HepG2 (cell line): Measurements from ENCODE around the gene APOL5. TPM values are rescaled to one million over a fixed set of nuclear protein-coding genes. Genes with fewer than 3 reads are reported as not detected.

ENCODE experiments used
- ATAC-seq: fragments of 200-7000 bp; cut with Tn5 transposase; 3 replicates; pipeline ENCODE4 v1.9.1; 2020; ENCODE audit warnings: mild to moderate bottlenecking, moderate library complexity
- BruUV-seq: library from RNA; stranded (reverse); fragments of 400-500 nt; replicated peaks from 2 replicates; lab custom pipeline; 2021; lab: Mats Ljungman, UMichigan
- CTCF ChIA-PET: fragments of 300-600 bp; formaldehyde crosslinking; extraction: SDS; loops from one replicate; lab custom pipeline; 2021; ENCODE audit warnings: low total read pairs, inconsistent platforms, low intra/inter-chr PET ratio; lab: Yijun Ruan, JAX
- POLR2A ChIA-PET: fragments of 350-600 bp; sonication (Branson Sonifier 250); formaldehyde crosslinking; loops from one replicate; lab custom pipeline; 2020; ENCODE audit warnings: antibody characterized with exemption, inconsistent platforms; lab: Yijun Ruan, JAX
- DNase-seq: peaks from one replicate; pipeline ENCODE4 v3.0.0-alpha.2; 2015; ENCODE audit warnings: low spot score
- FAIRE-seq: peaks from 3 replicates; lab custom pipeline; 2011; peaks lifted over from hg19 to GRCh38; lab: Jason Lieb, UNC
- H2AFZ ChIP-seq: one replicate; pipeline ENCODE4 v1.6.1; 2011; ENCODE audit warnings: low read length, inconsistent platforms
- H3K27ac ChIP-seq: fragments of 300-600 bp; 3 replicates; pipeline ENCODE4 v1.8.0; 2011; ENCODE audit warnings: mixed run types, mild to moderate bottlenecking, mixed read lengths, low read length, inconsistent platforms; ENCODE audit not compliant: insufficient read depth; ENCODE audit errors: extremely low read length
- H3K27me3 ChIP-seq, 2 experiments: fragments of 200-600 bp in 1 of 2; 2 replicates in 1 of 2; 3 replicates in 1 of 2; pipeline versions ENCODE4 v1.6.0 to v1.8.0; 2011; ENCODE audit warnings: low read length in 2 of 2, mild to moderate bottlenecking in 2 of 2, moderate library complexity in 2 of 2, inconsistent platforms in 1 of 2; ENCODE audit not compliant: insufficient read depth in 2 of 2, control insufficient read depth in 1 of 2
- H3K36me3 ChIP-seq, 2 experiments: fragments of 200-600 bp in 1 of 2; replicated peaks in 1 of 2; 2 replicates in 1 of 2; 3 replicates in 1 of 2; pipeline versions ENCODE4 v1.5.1 to v1.8.0; 2011; ENCODE audit warnings: low read length in 2 of 2, inconsistent platforms in 1 of 2; ENCODE audit not compliant: insufficient read depth in 2 of 2, control insufficient read depth in 1 of 2
- H3K4me1 ChIP-seq: 2 replicates; pipeline ENCODE4 v1.5.1; 2012; ENCODE audit warnings: low read length, inconsistent platforms; ENCODE audit not compliant: insufficient read depth
- H3K4me2 ChIP-seq: 2 replicates; pipeline ENCODE4 v1.6.0; 2011; ENCODE audit warnings: low read depth, low read length, inconsistent platforms
- H3K4me3 ChIP-seq, 3 experiments: fragments of 200-600 bp in 1 of 3; sonication (generic), shearing (Covaris generic) in 1 of 3; replicated peaks in 1 of 3; 2 replicates each; pipeline ENCODE4 v1.5.1; 2011 to 2016; ENCODE audit warnings: low read length in 3 of 3, inconsistent platforms in 2 of 3, low read depth in 2 of 3, mild to moderate bottlenecking in 2 of 3, control low read depth in 1 of 3, mixed read lengths in 1 of 3; ENCODE audit not compliant: insufficient read depth in 1 of 3
- H3K79me2 ChIP-seq: one replicate; pipeline ENCODE4 v1.6.1; 2011; ENCODE audit warnings: low read length, inconsistent platforms; ENCODE audit not compliant: insufficient read depth
- H3K9ac ChIP-seq: 2 replicates; pipeline ENCODE4 v1.6.0; 2011; ENCODE audit warnings: mild to moderate bottlenecking, low read depth, low read length, inconsistent platforms; ENCODE audit not compliant: insufficient read depth
- H3K9me3 ChIP-seq: 2 replicates; pipeline ENCODE4 v1.5.1; 2012; ENCODE audit warnings: mild to moderate bottlenecking, low read length
- H4K20me1 ChIP-seq: 2 replicates; pipeline ENCODE4 v1.6.0; 2011; ENCODE audit warnings: inconsistent platforms, mild to moderate bottlenecking, low read length, moderate library complexity; ENCODE audit not compliant: insufficient read depth
- FOXA1 ChIP-seq, 2 experiments: fragments of 450-650 bp in 1 of 2; sonication (generic) in 1 of 2; formaldehyde crosslinking in 1 of 2; IDR thresholded peaks; 2 replicates each; pipeline versions ENCODE4 v1.4.0 to v1.6.1; 2016 to 2020; ENCODE audit warnings: missing genetic modification reagents in 1 of 2
- MATR3 ChIP-seq: sonication (generic); formaldehyde crosslinking; IDR thresholded peaks from 2 replicates; pipeline ENCODE4 v1.4.0; 2020; ENCODE audit warnings: missing genetic modification reagents
- RARG ChIP-seq: sonication (generic); formaldehyde crosslinking; IDR thresholded peaks from 2 replicates; pipeline ENCODE4 v1.4.0; 2020; ENCODE audit warnings: low read depth, mild to moderate bottlenecking, missing genetic modification reagents
- SMC3 ChIP-seq: IDR thresholded peaks from 2 replicates; pipeline ENCODE4 v1.6.1; 2011; ENCODE audit warnings: low read length, improper control_type of control experiment
- SMYD3 ChIP-seq: sonication (generic); formaldehyde crosslinking; IDR thresholded peaks from 2 replicates; pipeline ENCODE4 v1.8.1; 2023; ENCODE audit warnings: mild to moderate bottlenecking, missing genetic modification reagents
- STAG1 ChIP-seq: sonication (generic); formaldehyde crosslinking; IDR thresholded peaks from 2 replicates; pipeline ENCODE4 v1.4.0; 2020; ENCODE audit warnings: missing genetic modification reagents
- ZNF18 ChIP-seq: sonication (generic); formaldehyde crosslinking; IDR thresholded peaks from 2 replicates; pipeline ENCODE4 v1.8.0; 2022; ENCODE audit warnings: mild to moderate bottlenecking, missing genetic modification reagents; ENCODE audit not compliant: insufficient replicate concordance
- ZNF232 ChIP-seq: sonication (generic); formaldehyde crosslinking; IDR thresholded peaks from 2 replicates; pipeline ENCODE4 v1.4.0; 2020; ENCODE audit warnings: missing genetic modification reagents, borderline replicate concordance
- ZNF839 ChIP-seq: sonication (generic); formaldehyde crosslinking; IDR thresholded peaks from 2 replicates; pipeline ENCODE4 v1.4.0; 2020; ENCODE audit warnings: missing genetic modification reagents, mild to moderate bottlenecking, borderline replicate concordance
- ZSCAN12 ChIP-seq: sonication (generic); formaldehyde crosslinking; IDR thresholded peaks from 2 replicates; pipeline ENCODE4 v1.9.0; 2021; ENCODE audit warnings: mild to moderate bottlenecking, missing genetic modification reagents
- ZSCAN29 ChIP-seq: sonication (generic); formaldehyde crosslinking; conservative IDR thresholded peaks from 2 replicates; pipeline ENCODE4 v1.4.0; 2020; ENCODE audit warnings: mild to moderate bottlenecking, missing genetic modification reagents
- WGBS: methylation state at CpG from one replicate; pipeline ENCODE4 v1.1.6; 2017; ENCODE audit warnings: low lambda C conversion rate; 5-methylcytosine and 5-hydroxymethylcytosine counted together
- in situ Hi-C: cut with HindIII; loops from 2 replicates; pipeline ENCODE4 v1.10.0; 2017; ENCODE audit warnings: low pct_unique_long_range_greater_than_20kb; ENCODE audit not compliant: extremely low pct_ligation_motif_present
- intact Hi-C: fragments of 100-400 bp; cut with micrococcal nuclease; formaldehyde crosslinking; loops from one replicate; pipeline ENCODE4 v1.10.0; 2022; ENCODE audit not compliant: unreplicated experiment
- polyA plus RNA-seq, 8 experiments: library from polyadenylated mRNA; depleted of rRNA in 3 of 8; stranded (reverse) in 7 of 8; unstranded in 1 of 8; fragments of >200 nt; fragmentation: Illumina TruSeq in 4 of 8; extraction: Trizol in 4 of 8; gene quantifications; 2 replicates each; pipeline versions ENCODE4 v1.2.1 to v1.2.3, GENCODE V29; 2011 to 2016; ENCODE audit warnings: low read depth in 4 of 8, missing spikeins in 1 of 8, mixed read lengths in 1 of 8; ENCODE audit not compliant: insufficient read depth in 1 of 8
- total RNA-seq, 5 experiments: library from RNA; depleted of rRNA; stranded (reverse); fragments of >200 nt; fragmentation: Illumina TruSeq; extraction: Trizol; gene quantifications; 2 replicates each; pipeline ENCODE4 v1.2.3, GENCODE V29; 2016; ENCODE audit warnings: low read depth in 1 of 5

The APOL5 gene
- total and polyA plus RNA-seq, 2 of the 13 experiments (the other 11 are each of a cell fraction or from before 2014, with no cell fraction given) = not detected

- TF ChIP-seq STAG1 (CRISPR knock-in tag) = peak; percentile 47
- no peak for TF ChIP-seq ZNF839 (CRISPR knock-in tag)
- peak; percentile 53; the same call in 1 of the 2 replicates for TF ChIP-seq SMC3
- no peak for TF ChIP-seq FOXA1 (IDR thresholded peaks at IDR 0.05)
- peak; percentile 23; the same call in 1 of the 2 replicates for TF ChIP-seq FOXA1 (CRISPR knock-in tag; IDR thresholded peaks at IDR 0.05)
Measured at GRCh38 chr22:35739076-35739930, 21.6 kb downstream of the APOL5 start (continued).

DNA sequence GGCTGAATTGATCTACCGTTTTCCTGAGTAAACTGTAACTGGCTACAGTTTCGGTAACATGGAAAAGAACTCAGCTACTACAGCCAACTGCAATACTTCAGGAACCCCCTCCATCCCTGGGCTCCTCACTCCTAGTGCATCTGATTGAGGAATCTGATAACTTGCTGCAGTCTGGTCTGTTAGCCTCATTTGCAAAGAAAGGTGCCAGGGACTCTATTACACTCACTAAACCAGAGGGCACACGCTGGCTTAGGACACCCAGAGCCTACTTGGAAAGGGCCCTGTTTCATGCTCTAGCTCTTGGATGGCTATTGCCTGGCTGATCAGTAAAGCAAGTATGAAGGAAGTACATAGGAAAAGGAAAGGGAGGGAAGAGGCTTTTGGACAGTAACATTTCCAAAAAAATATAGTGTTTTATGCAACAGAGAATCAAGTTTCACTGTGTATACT, 22.3 kb downstream of the APOL5 start:
- Histone ChIP-seq H3K9ac (no peak overlapping the region), H3K4me3 (no peak overlapping the region), H3K27me3 (no peaks in the 10 kb centered on the region), H3K9me3 (no peaks in the 10 kb centered on the region), H3K4me1 (no peaks in the 10 kb centered on the region), H3K36me3 (peaks cover 1 to 18% of the 10 kb centered on the region in 2 experiments; a peak in 1 of 5 replicates), H4K20me1 (no peaks in the 10 kb centered on the region), H3K4me2 (no peak overlapping the region), H3K27ac (no peak overlapping the region), H2AFZ (no peak overlapping the region), H3K79me2 (no peaks in the 10 kb centered on the region)
- intact Hi-C loops = loop anchor here (1.0 kb wide), 1 partner anchor 113 kb away; no protein-coding TSS in a partner anchor
- ATAC-seq (no peak), FAIRE-seq (no peak), DNase-seq (no peak)
- ChIA-PET POLR2A (no interaction called here), CTCF (interaction anchor here (0.9 kb wide), 1 partner anchor 113 kb away, joined by 5 read pairs; no protein-coding TSS in a partner anchor)
- 88% methylated on average over 3 of the region's 3 CpGs for WGBS
- in situ Hi-C loops = loop anchor here (10.0 to 25.0 kb wide), 3 partner anchors 105 to 372 kb away; no protein-coding TSS in a partner anchor
- no TSS peak for BruUV-seq
- TF ChIP-seq ZNF232 (CRISPR knock-in tag) = no peak
- no peak for TF ChIP-seq ZNF18 (CRISPR knock-in tag)
- no peak for TF ChIP-seq ZSCAN29 (CRISPR knock-in tag)
- no peak for TF ChIP-seq MATR3
- no peak for TF ChIP-seq ZSCAN12 (CRISPR knock-in tag)
- TF ChIP-seq SMYD3 = no peak
- no peak for TF ChIP-seq RARG
